ENCODE measurements around the gene PLA2G4A. TPM values are rescaled to one million over a fixed set of nuclear protein-coding genes. Genes with fewer than 3 reads are reported as not detected.

Gene PLA2G4A
- total RNA-seq, 1 experiment from 2014 or later: not detected

DNA sequence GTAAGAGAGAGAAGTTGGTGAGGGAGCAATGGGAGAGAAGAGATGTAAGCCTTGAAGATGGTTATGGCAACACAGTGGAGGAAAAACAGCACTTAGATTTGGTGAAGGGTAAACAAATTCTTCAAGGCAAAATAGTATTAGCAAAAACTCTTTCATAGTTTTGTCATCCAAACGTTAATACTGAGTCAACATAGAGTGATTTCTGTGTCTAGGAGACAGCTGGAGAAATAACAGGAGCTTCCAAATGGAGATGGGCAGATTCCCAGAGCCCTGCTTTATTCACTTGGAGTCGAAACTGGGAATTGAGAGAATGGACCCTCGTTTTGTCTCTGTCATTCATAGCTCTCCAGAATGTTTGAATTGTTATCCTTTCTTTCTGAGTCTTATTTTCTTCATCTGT lies 68.3 kb downstream of the PLA2G4A start:
- in situ Hi-C loops (cut with HindIII; ENCODE audit: low pct_unique_long_range_greater_than_20kb, low sequenced_read_pairs): no loop called here
- BruUV-seq (replicated peaks): no TSS peak
- TF ChIP-seq, protein P1, sequence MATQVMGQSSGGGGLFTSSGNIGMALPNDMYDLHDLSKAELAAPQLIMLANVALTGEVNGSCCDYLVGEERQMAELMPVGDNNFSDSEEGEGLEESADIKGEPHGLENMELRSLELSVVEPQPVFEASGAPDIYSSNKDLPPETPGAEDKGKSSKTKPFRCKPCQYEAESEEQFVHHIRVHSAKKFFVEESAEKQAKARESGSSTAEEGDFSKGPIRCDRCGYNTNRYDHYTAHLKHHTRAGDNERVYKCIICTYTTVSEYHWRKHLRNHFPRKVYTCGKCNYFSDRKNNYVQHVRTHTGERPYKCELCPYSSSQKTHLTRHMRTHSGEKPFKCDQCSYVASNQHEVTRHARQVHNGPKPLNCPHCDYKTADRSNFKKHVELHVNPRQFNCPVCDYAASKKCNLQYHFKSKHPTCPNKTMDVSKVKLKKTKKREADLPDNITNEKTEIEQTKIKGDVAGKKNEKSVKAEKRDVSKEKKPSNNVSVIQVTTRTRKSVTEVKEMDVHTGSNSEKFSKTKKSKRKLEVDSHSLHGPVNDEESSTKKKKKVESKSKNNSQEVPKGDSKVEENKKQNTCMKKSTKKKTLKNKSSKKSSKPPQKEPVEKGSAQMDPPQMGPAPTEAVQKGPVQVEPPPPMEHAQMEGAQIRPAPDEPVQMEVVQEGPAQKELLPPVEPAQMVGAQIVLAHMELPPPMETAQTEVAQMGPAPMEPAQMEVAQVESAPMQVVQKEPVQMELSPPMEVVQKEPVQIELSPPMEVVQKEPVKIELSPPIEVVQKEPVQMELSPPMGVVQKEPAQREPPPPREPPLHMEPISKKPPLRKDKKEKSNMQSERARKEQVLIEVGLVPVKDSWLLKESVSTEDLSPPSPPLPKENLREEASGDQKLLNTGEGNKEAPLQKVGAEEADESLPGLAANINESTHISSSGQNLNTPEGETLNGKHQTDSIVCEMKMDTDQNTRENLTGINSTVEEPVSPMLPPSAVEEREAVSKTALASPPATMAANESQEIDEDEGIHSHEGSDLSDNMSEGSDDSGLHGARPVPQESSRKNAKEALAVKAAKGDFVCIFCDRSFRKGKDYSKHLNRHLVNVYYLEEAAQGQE (IDR thresholded peaks at IDR 0.05; ENCODE audit: insufficient read depth in 1 of 2, low read depth in 2 of 2, low read length in 1 of 2): no peak
- TF ChIP-seq TCF7L2 (IDR thresholded peaks at IDR 0.05; ENCODE audit: low read depth, low read length) (no peak), SIN3A (IDR thresholded peaks at IDR 0.05; ENCODE audit: borderline replicate concordance, insufficient read depth, low read depth, low read length) (no peak)
- TF ChIP-seq, protein P2, sequence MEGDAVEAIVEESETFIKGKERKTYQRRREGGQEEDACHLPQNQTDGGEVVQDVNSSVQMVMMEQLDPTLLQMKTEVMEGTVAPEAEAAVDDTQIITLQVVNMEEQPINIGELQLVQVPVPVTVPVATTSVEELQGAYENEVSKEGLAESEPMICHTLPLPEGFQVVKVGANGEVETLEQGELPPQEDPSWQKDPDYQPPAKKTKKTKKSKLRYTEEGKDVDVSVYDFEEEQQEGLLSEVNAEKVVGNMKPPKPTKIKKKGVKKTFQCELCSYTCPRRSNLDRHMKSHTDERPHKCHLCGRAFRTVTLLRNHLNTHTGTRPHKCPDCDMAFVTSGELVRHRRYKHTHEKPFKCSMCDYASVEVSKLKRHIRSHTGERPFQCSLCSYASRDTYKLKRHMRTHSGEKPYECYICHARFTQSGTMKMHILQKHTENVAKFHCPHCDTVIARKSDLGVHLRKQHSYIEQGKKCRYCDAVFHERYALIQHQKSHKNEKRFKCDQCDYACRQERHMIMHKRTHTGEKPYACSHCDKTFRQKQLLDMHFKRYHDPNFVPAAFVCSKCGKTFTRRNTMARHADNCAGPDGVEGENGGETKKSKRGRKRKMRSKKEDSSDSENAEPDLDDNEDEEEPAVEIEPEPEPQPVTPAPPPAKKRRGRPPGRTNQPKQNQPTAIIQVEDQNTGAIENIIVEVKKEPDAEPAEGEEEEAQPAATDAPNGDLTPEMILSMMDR (IDR thresholded peaks at IDR 0.05): no peak

DNA sequence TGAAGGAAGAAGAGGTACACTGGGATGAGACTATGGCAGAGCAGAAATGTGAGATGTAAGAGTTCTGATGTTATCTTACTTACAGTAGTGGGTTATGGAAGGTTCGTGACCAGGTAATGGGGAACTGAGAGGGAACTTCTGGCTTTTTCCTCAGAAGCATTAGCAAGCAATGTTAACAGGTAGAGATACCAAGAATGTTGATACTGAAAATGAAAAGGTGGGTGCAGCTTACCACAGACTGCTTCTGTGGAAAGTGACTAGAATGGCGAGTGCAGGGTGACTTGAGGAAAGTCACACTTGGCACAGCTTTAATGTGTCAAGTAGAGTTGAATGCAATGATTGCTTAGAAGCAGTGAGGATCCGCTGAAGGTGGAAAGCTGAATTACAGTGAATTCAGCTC lies 70.8 kb downstream of the PLA2G4A start:
- Histone ChIP-seq H3K36me3 (ENCODE audit: control insufficient read depth, insufficient read depth, low read length) (no peaks in the 10 kb centered on the region), H3K27ac (ENCODE audit: low read length) (no peak overlapping the region), H3K4me3 (ENCODE audit: low read depth in 2 of 2, low read length in 2 of 2) (no peak overlapping the region), H3K9me3 (ENCODE audit: control insufficient read depth, insufficient read depth, low read depth, low read length) (no peaks in the 10 kb centered on the region), H3K4me1 (ENCODE audit: control insufficient read depth, insufficient read depth, low read length) (no peaks in the 10 kb centered on the region), H3K27me3 (ENCODE audit: control insufficient read depth, insufficient read depth, low read length) (no peaks in the 10 kb centered on the region)
- TF ChIP-seq TCF7L2 (IDR thresholded peaks at IDR 0.05; ENCODE audit: low read depth, low read length): no peak
- TF ChIP-seq, protein P1 (IDR thresholded peaks at IDR 0.05; ENCODE audit: insufficient read depth in 1 of 2, low read depth in 2 of 2, low read length in 1 of 2): no peak
- TF ChIP-seq, protein P2 (IDR thresholded peaks at IDR 0.05): no peak
- no peak for TF ChIP-seq POLR2AphosphoS5 (IDR thresholded peaks at IDR 0.05; ENCODE audit: low read depth, low read length)
- no peak for TF ChIP-seq SIN3A (IDR thresholded peaks at IDR 0.05; ENCODE audit: borderline replicate concordance, insufficient read depth, low read depth, low read length)
- ChIA-PET POLR2A (no interaction called here), CTCF (no interaction called here)
- no peak for ATAC-seq
- intact Hi-C loops (cut with micrococcal nuclease; ENCODE audit: unreplicated experiment) (no loop called here), in situ Hi-C loops (cut with HindIII; ENCODE audit: low pct_unique_long_range_greater_than_20kb, low sequenced_read_pairs) (no loop called here)
- DNase-seq (ENCODE audit: low read depth, low spot score): no peak
- BruUV-seq (replicated peaks): no TSS peak

More for the DNA sequence above, 68.3 kb downstream of the PLA2G4A start:
- Histone ChIP-seq H3K27me3 (ENCODE audit: control insufficient read depth, insufficient read depth, low read length) (no peaks in the 10 kb centered on the region), H3K4me3 (ENCODE audit: low read depth in 2 of 2, low read length in 2 of 2) (no peak overlapping the region), H3K36me3 (ENCODE audit: control insufficient read depth, insufficient read depth, low read length) (no peaks in the 10 kb centered on the region), H3K27ac (ENCODE audit: low read length) (no peak overlapping the region), H3K4me1 (ENCODE audit: control insufficient read depth, insufficient read depth, low read length) (no peaks in the 10 kb centered on the region), H3K9me3 (ENCODE audit: control insufficient read depth, insufficient read depth, low read depth, low read length) (no peaks in the 10 kb centered on the region)
- ATAC-seq (no peak), DNase-seq (ENCODE audit: low read depth, low spot score) (no peak)
- POLR2A ChIA-PET: no interaction called here
- CTCF ChIA-PET: no interaction called here
- intact Hi-C loops (cut with micrococcal nuclease; ENCODE audit: unreplicated experiment): no loop called here
